ENCODE measurements around the gene OPA3.

DNA sequence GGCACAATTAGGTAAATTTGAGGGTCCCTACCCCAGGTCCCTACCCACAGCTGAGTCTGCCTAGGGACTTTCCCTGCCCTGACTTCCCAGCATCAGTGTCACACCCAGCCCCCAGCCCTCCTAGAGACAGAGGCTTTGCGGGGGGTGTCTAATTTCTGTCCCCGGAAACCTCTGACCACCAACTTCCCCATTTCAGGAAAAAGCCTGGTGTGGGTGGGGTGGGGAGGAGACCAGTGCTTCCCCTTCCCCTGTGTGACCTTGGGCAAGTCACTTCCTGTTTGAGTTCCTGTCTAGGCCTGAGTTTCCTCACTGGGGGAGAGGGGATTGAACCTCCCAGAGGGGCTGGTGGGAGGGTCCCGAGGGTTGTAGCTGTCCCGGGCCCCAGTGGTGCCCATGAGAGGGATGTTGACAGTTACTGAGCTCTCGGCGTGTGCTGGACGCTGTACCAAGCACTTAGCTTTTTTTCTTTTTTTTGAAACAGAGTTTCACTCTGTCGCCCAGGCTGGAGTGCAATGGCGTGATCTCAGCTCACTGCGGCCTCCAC lies 69.4 kb downstream of the OPA3 start:
- no peak for TF ChIP-seq CTCF (conservative IDR thresholded peaks at IDR 0.05)
- no peak for TF ChIP-seq EZH2 (IDR thresholded peaks at IDR 0.05; ENCODE audit: low read depth)

Measured in PC-9 (cell line).